ENCODE results near the gene STK32C. TPM values are rescaled to one million over a fixed set of nuclear protein-coding genes. Genes with fewer than 3 reads are reported as not detected.
"Not testable (repeated sequence)": the region's sequence is repeated elsewhere in the genome, so short reads cannot be mapped to it uniquely, and the experiment has no call there.

The STK32C gene
- total and polyA plus RNA-seq, 7 donors, result 3.6 to 11.7 (median 6.6) TPM

DNA sequence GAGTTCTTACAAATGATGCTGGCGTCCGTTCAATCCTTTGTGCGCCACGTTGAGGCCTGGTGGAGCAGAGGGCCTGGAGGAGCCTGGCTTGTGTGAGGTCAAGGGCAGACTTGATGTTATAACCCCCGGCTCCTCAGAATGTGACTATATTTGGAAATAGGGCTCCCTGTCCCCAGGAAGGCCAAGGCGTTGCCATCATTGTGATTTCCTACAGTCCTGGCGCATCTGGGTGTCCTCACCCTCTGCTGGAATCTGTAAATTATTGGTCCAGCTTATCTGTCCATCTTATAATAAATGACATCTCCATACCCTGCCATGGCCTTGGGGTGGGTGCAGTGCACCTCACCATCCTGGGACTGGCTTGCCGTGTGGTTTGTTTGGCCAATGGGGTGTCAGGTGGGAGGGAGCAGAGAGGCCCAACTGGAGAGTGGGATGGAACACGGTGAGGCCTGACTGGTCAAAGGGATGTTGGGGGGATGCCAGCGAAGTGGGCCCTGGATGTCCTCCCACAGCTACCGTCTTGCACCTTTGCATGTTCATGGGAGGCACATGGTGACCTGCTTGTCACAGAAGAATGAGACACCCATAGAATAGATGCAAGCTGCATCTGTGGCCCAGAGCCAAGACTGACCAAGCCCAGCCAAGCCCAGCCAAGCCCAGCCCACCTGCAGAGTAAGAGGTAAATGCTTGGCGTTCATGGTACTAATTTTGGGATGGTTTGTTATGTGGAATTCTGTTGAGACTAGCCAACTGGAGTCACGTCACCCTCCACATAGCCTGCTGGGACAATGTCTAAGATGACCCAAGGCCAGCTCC lies 13.1 kb upstream of the STK32C start:
- peak; percentile 2 to 35 (median 20) for ATAC-seq
- 79 to 87% (median 85%) methylated on average over 13 of the region's 13 CpGs for WGBS, 3 donors
- no peak overlapping the region for H3K27ac ChIP-seq

DNA sequence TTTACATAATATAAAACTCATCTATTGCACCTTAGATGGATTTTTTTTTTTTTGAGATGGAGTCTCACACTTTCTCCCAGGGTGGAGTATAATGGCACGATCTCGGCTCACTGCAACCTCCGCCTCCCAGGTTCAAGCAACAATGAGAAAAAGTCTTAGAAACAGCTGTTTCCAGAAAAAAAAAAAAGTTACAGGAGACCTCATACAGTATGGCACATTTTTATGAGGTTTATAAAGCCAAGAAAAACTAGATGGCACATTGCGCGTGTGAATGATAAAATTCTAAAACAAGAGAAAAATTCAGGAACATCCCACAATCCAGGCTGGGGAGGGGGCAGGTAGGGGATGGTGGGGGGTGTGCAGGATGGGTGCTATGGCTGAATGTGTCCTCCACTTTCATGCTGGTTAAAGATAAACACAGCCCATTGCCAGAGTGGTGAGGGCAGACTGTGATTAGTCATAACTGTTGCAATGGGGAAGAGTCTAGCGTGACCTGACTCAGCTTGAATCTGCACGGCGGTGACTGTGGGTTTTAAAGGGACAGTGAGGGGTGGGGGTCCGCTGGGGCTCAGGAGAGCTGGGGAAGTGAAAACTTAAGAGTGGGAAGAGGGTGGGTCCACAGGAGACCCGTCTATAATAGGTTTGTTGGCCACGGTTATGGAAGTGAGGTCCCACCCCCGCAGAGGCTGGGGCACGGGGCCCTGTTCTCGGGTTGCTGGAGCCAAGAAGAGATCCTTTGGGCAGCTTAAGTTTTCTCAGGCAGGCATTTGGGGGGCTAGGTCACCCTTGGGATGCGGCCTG lies 12.3 kb upstream of the STK32C start:
- H3K36me3 ChIP-seq (ENCODE audit: insufficient read depth in 1 of 2, low read depth in 1 of 2), result no peaks in the 10 kb centered on the region

More for the DNA sequence above, 13.1 kb upstream of the STK32C start:
- Histone ChIP-seq H3K4me1 (peaks cover 13% of the 10 kb centered on the region), H3K4me3 (peak overlapping the region; percentile 26), H3K36me3 (ENCODE audit: insufficient read depth in 1 of 2, low read depth in 1 of 2) (no peaks in the 10 kb centered on the region), H3K9me3 (no peaks in the 10 kb centered on the region), H3K27me3 (ENCODE audit: insufficient read depth in 3 of 3, low read length in 2 of 3) (no peaks in the 10 kb centered on the region)
- no peak for DNase-seq
- intact Hi-C loops (cut with DNase I), result no loop called here
- TF ChIP-seq, protein P1, sequence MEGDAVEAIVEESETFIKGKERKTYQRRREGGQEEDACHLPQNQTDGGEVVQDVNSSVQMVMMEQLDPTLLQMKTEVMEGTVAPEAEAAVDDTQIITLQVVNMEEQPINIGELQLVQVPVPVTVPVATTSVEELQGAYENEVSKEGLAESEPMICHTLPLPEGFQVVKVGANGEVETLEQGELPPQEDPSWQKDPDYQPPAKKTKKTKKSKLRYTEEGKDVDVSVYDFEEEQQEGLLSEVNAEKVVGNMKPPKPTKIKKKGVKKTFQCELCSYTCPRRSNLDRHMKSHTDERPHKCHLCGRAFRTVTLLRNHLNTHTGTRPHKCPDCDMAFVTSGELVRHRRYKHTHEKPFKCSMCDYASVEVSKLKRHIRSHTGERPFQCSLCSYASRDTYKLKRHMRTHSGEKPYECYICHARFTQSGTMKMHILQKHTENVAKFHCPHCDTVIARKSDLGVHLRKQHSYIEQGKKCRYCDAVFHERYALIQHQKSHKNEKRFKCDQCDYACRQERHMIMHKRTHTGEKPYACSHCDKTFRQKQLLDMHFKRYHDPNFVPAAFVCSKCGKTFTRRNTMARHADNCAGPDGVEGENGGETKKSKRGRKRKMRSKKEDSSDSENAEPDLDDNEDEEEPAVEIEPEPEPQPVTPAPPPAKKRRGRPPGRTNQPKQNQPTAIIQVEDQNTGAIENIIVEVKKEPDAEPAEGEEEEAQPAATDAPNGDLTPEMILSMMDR (IDR thresholded peaks at IDR 0.05), result no peak

DNA sequence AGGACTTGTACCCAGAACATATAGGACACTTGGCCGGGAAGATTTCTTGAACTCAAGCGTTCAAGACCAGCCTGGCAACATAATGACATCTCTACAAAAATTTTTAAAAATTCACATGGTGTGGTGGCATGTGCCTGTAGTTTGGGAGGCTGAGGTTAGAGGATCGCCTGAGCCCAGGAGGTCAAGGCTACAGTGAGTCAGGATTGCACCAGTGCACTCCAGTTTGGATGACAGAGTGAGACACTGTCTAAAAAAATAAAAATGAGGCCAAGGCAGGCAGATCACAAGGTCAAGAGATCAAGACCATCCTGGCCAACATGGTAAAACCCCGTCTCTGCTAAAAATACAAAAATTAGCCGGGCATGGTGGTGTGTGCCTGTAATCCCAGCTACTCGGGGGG lies 9.7 kb upstream of the STK32C start:
- H3K27me3 ChIP-seq (ENCODE audit: insufficient read depth in 3 of 3, low read length in 2 of 3); ATAC-seq; H3K9me3 ChIP-seq; H3K4me1 ChIP-seq; H3K36me3 ChIP-seq (ENCODE audit: insufficient read depth in 1 of 2, low read depth in 1 of 2); intact Hi-C loops (cut with DNase I); H3K4me3 ChIP-seq; H3K27ac ChIP-seq; DNase-seq: not testable (repeated sequence)
- 82 to 92% (median 85%) methylated on average over 6 of the region's 6 CpGs for WGBS, 3 donors

More for the DNA sequence above, 12.3 kb upstream of the STK32C start:
- no peak overlapping the region for H3K27ac ChIP-seq
- no peaks in the 10 kb centered on the region for H3K27me3 ChIP-seq (ENCODE audit: insufficient read depth in 3 of 3, low read length in 2 of 3)
- ATAC-seq (peak; percentile 93 to 96 (median 94)), DNase-seq (no peak)
- peak overlapping the region; percentile 26 for H3K4me3 ChIP-seq
- peaks cover 13% of the 10 kb centered on the region for H3K4me1 ChIP-seq
- WGBS, 3 donors, result 29 to 50% (median 40%) methylated on average over 15 of the region's 15 CpGs
- intact Hi-C loops (cut with DNase I), result no loop called here
- no peaks in the 10 kb centered on the region for H3K9me3 ChIP-seq
- TF ChIP-seq, protein P1 (IDR thresholded peaks at IDR 0.05), result no peak

DNA sequence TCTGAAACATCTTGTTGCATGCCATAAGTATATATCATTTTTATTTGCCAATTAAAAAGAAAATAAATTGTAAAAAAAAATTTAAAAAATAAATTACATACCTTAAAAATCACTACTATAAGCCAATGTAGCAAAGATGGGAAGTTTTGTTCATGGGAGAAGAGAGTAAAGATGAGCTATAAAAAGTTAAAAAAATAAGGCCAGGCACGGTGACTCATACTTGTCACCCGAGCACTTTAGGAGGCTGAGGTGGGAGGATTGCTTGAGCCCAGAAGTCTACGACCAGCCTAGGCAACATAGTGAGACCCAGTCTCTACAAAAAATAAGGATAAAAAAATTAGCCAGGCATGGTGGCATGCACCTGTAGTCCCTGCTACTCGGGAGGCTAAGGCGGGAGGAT lies 8.4 kb upstream of the STK32C start:
- 83 to 87% (median 83%) methylated on average over 5 of the region's 5 CpGs for WGBS, 3 donors
- intact Hi-C loops (cut with DNase I), result no loop called here
- ATAC-seq (no peak), DNase-seq (no peak)
- Histone ChIP-seq H3K9me3 (no peaks in the 10 kb centered on the region), H3K27me3 (ENCODE audit: insufficient read depth in 3 of 3, low read length in 2 of 3) (no peaks in the 10 kb centered on the region), H3K36me3 (ENCODE audit: insufficient read depth in 1 of 2, low read depth in 1 of 2) (no peaks in the 10 kb centered on the region), H3K27ac (no peak overlapping the region), H3K4me3 (no peak overlapping the region), H3K4me1 (peaks cover 8% of the 10 kb centered on the region)
- TF ChIP-seq, protein P1 (IDR thresholded peaks at IDR 0.05), result no peak

DNA sequence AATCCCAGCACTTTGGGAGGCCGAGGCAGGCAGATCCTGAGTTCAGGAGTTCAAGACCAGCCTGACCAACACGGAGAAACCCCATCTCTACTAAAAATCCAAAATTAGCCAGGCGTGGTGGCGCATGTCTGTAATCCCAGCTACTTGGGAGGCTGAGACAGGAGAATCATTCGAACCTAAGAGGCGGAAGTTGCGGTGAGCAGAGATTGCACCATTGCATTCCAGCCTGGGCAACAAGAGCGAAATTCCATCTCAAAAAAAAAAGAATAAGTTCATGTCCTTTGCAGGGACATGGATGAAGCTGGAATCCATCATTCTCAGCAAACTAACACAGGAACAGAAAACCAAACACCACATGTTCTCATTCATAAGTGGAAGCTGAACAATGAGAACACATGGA lies 7.1 kb upstream of the STK32C start:
- H3K9me3 ChIP-seq; H3K4me3 ChIP-seq; H3K4me1 ChIP-seq; DNase-seq; H3K36me3 ChIP-seq (ENCODE audit: insufficient read depth in 1 of 2, low read depth in 1 of 2); H3K27ac ChIP-seq; H3K27me3 ChIP-seq (ENCODE audit: insufficient read depth in 3 of 3, low read length in 2 of 3); intact Hi-C loops (cut with DNase I); ATAC-seq: not testable (repeated sequence)
- WGBS, 3 donors, result 94 to 96% (median 95%) methylated on average over 8 of the region's 8 CpGs
